ENCODE data around the gene NRARP. TPM values are rescaled to one million over a fixed set of nuclear protein-coding genes. Genes with fewer than 3 reads are reported as not detected.

Gene NRARP
- total RNA-seq, 2 donors from 2014 or later = 5.6 to 13.3 TPM

- Histone ChIP-seq H3K36me3 (peaks cover 21% of the 10 kb centered on the region), H3K27ac (no peak overlapping the region)
Measured at GRCh38 chr9:137273611-137274320, 28.3 kb downstream of the NRARP start.

GRCh38 chr9:137273095-137273490 lies 29.0 kb downstream of the NRARP start:
- DNase-seq (ENCODE audit: low spot score) = no peak
- TF ChIP-seq, protein P1, sequence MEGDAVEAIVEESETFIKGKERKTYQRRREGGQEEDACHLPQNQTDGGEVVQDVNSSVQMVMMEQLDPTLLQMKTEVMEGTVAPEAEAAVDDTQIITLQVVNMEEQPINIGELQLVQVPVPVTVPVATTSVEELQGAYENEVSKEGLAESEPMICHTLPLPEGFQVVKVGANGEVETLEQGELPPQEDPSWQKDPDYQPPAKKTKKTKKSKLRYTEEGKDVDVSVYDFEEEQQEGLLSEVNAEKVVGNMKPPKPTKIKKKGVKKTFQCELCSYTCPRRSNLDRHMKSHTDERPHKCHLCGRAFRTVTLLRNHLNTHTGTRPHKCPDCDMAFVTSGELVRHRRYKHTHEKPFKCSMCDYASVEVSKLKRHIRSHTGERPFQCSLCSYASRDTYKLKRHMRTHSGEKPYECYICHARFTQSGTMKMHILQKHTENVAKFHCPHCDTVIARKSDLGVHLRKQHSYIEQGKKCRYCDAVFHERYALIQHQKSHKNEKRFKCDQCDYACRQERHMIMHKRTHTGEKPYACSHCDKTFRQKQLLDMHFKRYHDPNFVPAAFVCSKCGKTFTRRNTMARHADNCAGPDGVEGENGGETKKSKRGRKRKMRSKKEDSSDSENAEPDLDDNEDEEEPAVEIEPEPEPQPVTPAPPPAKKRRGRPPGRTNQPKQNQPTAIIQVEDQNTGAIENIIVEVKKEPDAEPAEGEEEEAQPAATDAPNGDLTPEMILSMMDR (IDR thresholded peaks at IDR 0.05) = no peak
- Histone ChIP-seq H3K36me3 (peaks cover 21% of the 10 kb centered on the region), H3K27ac (no peak overlapping the region), H3K4me1 (peaks cover 0 to 87% of the 10 kb centered on the region in 2 donors), H3K27me3 (no peaks in the 10 kb centered on the region), H3K4me3 (no peak overlapping the region), H3K9me3 (no peaks in the 10 kb centered on the region)

More at GRCh38 chr9:137273611-137274320, 28.3 kb downstream of the NRARP start:
- Histone ChIP-seq H3K9me3 (no peaks in the 10 kb centered on the region), H3K4me1 (peaks cover 0 to 84% of the 10 kb centered on the region in 2 donors), H3K27me3 (no peaks in the 10 kb centered on the region), H3K4me3 (no peak overlapping the region)
- TF ChIP-seq, protein P1 (IDR thresholded peaks at IDR 0.05) = no peak
- DNase-seq (ENCODE audit: low spot score) = no peak

DNA sequence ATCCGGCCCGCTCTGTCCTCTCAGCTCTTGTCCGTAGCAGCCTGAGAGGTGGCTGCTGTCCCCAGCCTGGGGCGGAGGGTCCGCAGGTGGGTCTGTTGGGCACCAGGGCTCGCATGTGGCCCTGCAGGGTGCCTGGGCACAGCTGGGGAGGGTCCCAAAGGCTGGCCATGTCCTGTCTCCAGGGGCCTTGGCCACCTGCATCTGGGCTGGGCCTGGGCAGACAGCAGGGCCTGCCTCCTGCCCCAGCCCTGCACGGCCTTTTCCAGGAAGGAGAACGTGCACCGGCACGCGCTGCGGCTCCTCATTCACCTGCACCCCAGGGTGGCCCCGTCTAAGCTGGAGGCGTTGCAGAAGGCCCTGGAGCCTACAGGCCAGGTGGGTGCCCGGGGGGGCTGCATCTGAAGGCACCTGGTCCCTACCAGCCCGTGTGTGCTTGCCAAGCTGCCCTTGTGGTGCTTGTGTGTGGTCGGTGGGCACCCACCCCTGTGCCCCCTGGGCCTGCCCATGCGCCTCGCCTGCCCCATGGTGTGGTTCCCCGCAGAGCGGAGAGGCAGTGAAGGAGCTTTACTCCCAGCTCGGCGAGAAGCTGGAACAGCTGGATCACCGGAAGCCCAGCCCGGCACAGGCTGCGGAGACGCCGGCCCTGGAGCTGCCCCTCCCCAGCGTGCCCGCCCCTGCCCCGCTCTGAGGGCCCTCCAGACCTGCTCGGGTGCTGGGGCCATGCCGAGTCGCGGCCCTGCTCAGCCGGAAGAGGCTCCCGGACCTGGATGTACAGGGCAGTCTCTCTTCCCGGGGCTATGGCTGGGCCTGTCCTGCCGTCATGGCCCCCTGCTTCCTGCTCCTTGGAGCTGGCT lies 29.6 kb downstream of the NRARP start:
- DNase-seq (ENCODE audit: low spot score) = no peak
- no peak overlapping the region for H3K4me3 ChIP-seq
- H3K27ac ChIP-seq = peak overlapping the region; percentile 27 to 49
- H3K4me1 ChIP-seq = peaks cover 0 to 83% of the 10 kb centered on the region in 2 donors
- TF ChIP-seq, protein P1 (IDR thresholded peaks at IDR 0.05) = no peak
- H3K36me3 ChIP-seq = peaks cover 23% of the 10 kb centered on the region
- H3K27me3 ChIP-seq = no peaks in the 10 kb centered on the region
- no peaks in the 10 kb centered on the region for H3K9me3 ChIP-seq

GRCh38 chr9:137271696-137272076 lies 30.4 kb downstream of the NRARP start:
- H3K36me3 ChIP-seq = peaks cover 31% of the 10 kb centered on the region
- no peaks in the 10 kb centered on the region for H3K9me3 ChIP-seq
- peak overlapping the region; percentile 27 to 49 for H3K27ac ChIP-seq
- no peaks in the 10 kb centered on the region for H3K27me3 ChIP-seq
- DNase-seq (ENCODE audit: low spot score) = no peak
- TF ChIP-seq, protein P1 (IDR thresholded peaks at IDR 0.05) = no peak
- peaks cover 0 to 76% of the 10 kb centered on the region in 2 donors for H3K4me1 ChIP-seq
- no peak overlapping the region for H3K4me3 ChIP-seq

DNA sequence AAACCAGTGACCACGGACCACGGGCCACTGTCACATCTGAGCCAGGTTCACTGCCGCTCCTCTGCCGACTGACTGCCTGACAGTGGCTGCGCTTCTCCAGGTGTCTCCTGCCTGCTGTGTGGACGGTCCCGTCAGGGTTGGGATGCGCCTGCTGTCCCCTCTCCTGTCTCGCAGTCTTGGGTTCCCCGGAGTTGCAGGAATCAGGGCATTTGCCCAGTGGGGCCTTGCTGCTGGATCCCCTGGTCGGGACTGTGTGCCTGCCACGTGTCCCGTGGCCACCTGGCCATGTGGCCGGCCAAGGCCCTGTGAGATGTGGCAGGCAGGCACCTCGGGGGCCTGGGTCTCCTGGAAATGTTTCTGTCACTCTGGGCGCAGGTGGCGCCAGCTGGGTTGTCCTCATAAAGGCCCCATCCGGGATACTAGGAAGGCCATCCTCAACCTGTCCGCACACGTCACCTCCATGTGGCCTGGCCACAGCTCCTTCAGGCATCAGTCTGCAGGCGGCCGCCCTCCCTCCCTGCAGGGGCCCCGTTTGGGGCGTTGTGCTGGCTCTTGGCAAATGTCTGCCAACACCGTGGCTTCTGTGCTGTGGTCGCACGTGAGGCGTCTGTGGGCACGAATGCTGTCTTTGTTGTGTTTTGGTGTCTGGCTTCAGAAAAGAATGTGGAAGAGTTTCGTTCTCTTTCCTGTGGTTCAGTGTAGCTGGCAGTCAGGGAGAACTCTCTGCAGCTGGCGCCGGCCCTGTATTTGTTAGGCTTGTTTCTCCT lies 31.0 kb downstream of the NRARP start:
- DNase-seq (ENCODE audit: low spot score) = no peak
- Histone ChIP-seq H3K9me3 (no peaks in the 10 kb centered on the region), H3K27me3 (no peaks in the 10 kb centered on the region), H3K27ac (peak overlapping the region; percentile 27 to 49), H3K4me3 (no peak overlapping the region), H3K4me1 (peaks cover 0 to 70% of the 10 kb centered on the region in 2 donors), H3K36me3 (peaks cover 37% of the 10 kb centered on the region)
- TF ChIP-seq, protein P1 (IDR thresholded peaks at IDR 0.05) = no peak
